ENCODE data around the gene ZFP90.

DNA sequence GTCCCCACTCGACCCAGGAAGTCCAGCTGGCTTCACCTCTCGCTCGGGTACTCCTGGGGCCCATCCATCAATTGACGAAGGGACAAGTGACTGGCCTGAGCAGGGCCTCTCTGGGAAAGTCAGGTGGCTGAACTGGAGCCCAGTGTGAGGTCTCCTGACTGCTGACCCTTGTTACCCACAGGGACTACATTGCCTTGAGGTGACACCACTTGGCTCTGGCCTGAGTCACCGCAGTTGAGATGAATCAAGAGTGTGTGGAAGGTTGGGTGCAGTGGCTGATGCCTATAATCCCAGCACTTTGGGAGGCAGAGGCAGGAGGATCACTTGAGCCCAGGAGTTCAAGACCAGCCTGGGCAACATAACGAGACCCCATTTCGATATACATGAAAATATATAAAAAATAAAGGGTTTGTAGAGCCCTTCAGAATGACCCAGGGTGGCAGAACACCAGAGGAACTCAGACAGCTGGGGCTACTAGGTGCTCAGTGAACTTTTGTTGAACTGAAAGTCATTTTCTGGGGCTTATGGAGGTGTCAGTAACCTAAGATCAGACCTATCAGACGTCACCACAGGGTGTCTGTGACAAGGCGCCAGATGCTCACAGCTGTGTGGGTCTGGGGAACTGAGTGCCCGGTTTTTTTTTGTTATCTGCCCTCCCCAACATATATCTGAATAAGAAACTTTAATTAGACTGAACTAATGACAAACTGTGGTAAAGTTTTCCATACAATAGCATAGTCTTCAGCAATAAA is 14.8 kb upstream of the ZFP90 start:
- no peak for TF ChIP-seq POLR2A (IDR thresholded peaks at IDR 0.05)
- TF ChIP-seq, protein P1, sequence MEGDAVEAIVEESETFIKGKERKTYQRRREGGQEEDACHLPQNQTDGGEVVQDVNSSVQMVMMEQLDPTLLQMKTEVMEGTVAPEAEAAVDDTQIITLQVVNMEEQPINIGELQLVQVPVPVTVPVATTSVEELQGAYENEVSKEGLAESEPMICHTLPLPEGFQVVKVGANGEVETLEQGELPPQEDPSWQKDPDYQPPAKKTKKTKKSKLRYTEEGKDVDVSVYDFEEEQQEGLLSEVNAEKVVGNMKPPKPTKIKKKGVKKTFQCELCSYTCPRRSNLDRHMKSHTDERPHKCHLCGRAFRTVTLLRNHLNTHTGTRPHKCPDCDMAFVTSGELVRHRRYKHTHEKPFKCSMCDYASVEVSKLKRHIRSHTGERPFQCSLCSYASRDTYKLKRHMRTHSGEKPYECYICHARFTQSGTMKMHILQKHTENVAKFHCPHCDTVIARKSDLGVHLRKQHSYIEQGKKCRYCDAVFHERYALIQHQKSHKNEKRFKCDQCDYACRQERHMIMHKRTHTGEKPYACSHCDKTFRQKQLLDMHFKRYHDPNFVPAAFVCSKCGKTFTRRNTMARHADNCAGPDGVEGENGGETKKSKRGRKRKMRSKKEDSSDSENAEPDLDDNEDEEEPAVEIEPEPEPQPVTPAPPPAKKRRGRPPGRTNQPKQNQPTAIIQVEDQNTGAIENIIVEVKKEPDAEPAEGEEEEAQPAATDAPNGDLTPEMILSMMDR (IDR thresholded peaks at IDR 0.05): no peak
